NB4 (cell line): ENCODE measurements around the gene SAT1.

Source experiments
- CTCF ChIP-seq: IDR thresholded peaks from one replicate; pipeline ENCODE4 v1.5.1; 2012; ENCODE audit warnings: low read depth, low read length
- MAX ChIP-seq: IDR thresholded peaks from 2 replicates; pipeline ENCODE4 v1.6.1; 2011; ENCODE audit warnings: low read depth, low read length

- no peak for TF ChIP-seq MAX
- TF ChIP-seq CTCF: no peak
Measured at GRCh38 chrX:23765449-23765848, 17.5 kb upstream of the SAT1 start.
